ENCODE measurements around the gene KCNJ2.
A peak's percentile ranks its signal among the peaks of the same experiment; 100 is the strongest.

Gene KCNJ2

GRCh38 chr17:70134777-70135176 lies 34.6 kb upstream of the KCNJ2 start:
- no peak overlapping the region for H3K4me2 ChIP-seq (ENCODE audit: low read length)
- H3K4me1 ChIP-seq (ENCODE audit: low read length), result peaks cover 41% of the 10 kb centered on the region
- no peaks in the 10 kb centered on the region for H3K79me2 ChIP-seq (ENCODE audit: low read length)
- no peak overlapping the region for H3K4me3 ChIP-seq (ENCODE audit: low read length)
- TF ChIP-seq CTCF (IDR thresholded peaks at IDR 0.05; ENCODE audit: low read depth, low read length) (no peak), EZH2phosphoT487 (IDR thresholded peaks at IDR 0.05; ENCODE audit: low read depth) (no peak)
- no peaks in the 10 kb centered on the region for H3K36me3 ChIP-seq (replicated peaks; ENCODE audit: low read depth, low read length)
- no peak overlapping the region for H3K27ac ChIP-seq (ENCODE audit: low read length)
- H2AFZ ChIP-seq (ENCODE audit: low read depth, low read length), result no peak overlapping the region
- H3K9me3 ChIP-seq (ENCODE audit: insufficient read depth, low read length), result peaks cover 4% of the 10 kb centered on the region; the same call in 1 of the 2 replicates
- no peaks in the 10 kb centered on the region for H4K20me1 ChIP-seq (ENCODE audit: insufficient read depth, low read length)
- no peaks in the 10 kb centered on the region for H3K27me3 ChIP-seq (ENCODE audit: low read depth, low read length)
- H3K9ac ChIP-seq (ENCODE audit: low read length), result no peak overlapping the region

- TF ChIP-seq EZH2phosphoT487 (IDR thresholded peaks at IDR 0.05; ENCODE audit: low read depth) (no peak), CTCF (IDR thresholded peaks at IDR 0.05; ENCODE audit: low read depth, low read length) (no peak)
- Histone ChIP-seq H3K36me3 (replicated peaks; ENCODE audit: low read depth, low read length) (no peaks in the 10 kb centered on the region), H3K9ac (ENCODE audit: low read length) (peak overlapping the region; percentile 22; the same call in 1 of the 2 replicates), H3K79me2 (ENCODE audit: low read length) (no peaks in the 10 kb centered on the region), H3K9me3 (ENCODE audit: insufficient read depth, low read length) (peaks cover 4% of the 10 kb centered on the region; the same call in 1 of the 2 replicates), H3K27ac (ENCODE audit: low read length) (peak overlapping the region; percentile 94), H2AFZ (ENCODE audit: low read depth, low read length) (0 out of 2 replicates have a peak overlapping the region, but pooled peaks have one; percentile 13), H3K4me1 (ENCODE audit: low read length) (peaks cover 41% of the 10 kb centered on the region), H3K4me3 (ENCODE audit: low read length) (no peak overlapping the region), H3K27me3 (ENCODE audit: low read depth, low read length) (no peaks in the 10 kb centered on the region), H4K20me1 (ENCODE audit: insufficient read depth, low read length) (no peaks in the 10 kb centered on the region), H3K4me2 (ENCODE audit: low read length) (peak overlapping the region; percentile 17; the same call in 1 of the 2 replicates)
Measured at GRCh38 chr17:70136131-70136530, 33.2 kb upstream of the KCNJ2 start.

- peak overlapping the region; percentile 94 for H3K27ac ChIP-seq (ENCODE audit: low read length)
- H3K9me3 ChIP-seq (ENCODE audit: insufficient read depth, low read length), result peaks cover 4% of the 10 kb centered on the region; the same call in 1 of the 2 replicates
- TF ChIP-seq EZH2phosphoT487 (IDR thresholded peaks at IDR 0.05; ENCODE audit: low read depth), result no peak
- peak overlapping the region; percentile 78 for H3K9ac ChIP-seq (ENCODE audit: low read length)
- no peaks in the 10 kb centered on the region for H3K27me3 ChIP-seq (ENCODE audit: low read depth, low read length)
- peaks cover 41% of the 10 kb centered on the region for H3K4me1 ChIP-seq (ENCODE audit: low read length)
- no peaks in the 10 kb centered on the region for H4K20me1 ChIP-seq (ENCODE audit: insufficient read depth, low read length)
- peak overlapping the region; percentile 57 for H3K4me3 ChIP-seq (ENCODE audit: low read length)
- peak overlapping the region; percentile 61 for H3K4me2 ChIP-seq (ENCODE audit: low read length)
- no peaks in the 10 kb centered on the region for H3K36me3 ChIP-seq (replicated peaks; ENCODE audit: low read depth, low read length)
- H2AFZ ChIP-seq (ENCODE audit: low read depth, low read length), result peak overlapping the region; percentile 26; the same call in 1 of the 2 replicates
- H3K79me2 ChIP-seq (ENCODE audit: low read length), result no peaks in the 10 kb centered on the region
Measured at GRCh38 chr17:70137451-70138230, 31.7 kb upstream of the KCNJ2 start.

GRCh38 chr17:70138291-70138865 lies 31.0 kb upstream of the KCNJ2 start:
- H3K27ac ChIP-seq (ENCODE audit: low read length), result peak overlapping the region; percentile 94
- peak overlapping the region; percentile 78 for H3K9ac ChIP-seq (ENCODE audit: low read length)
- peaks cover 41% of the 10 kb centered on the region for H3K4me1 ChIP-seq (ENCODE audit: low read length)
- H4K20me1 ChIP-seq (ENCODE audit: insufficient read depth, low read length), result no peaks in the 10 kb centered on the region
- peak overlapping the region; percentile 61 for H3K4me2 ChIP-seq (ENCODE audit: low read length)
- peak overlapping the region; percentile 57; the same call in 1 of the 2 replicates for H3K4me3 ChIP-seq (ENCODE audit: low read length)
- no peak for TF ChIP-seq EZH2phosphoT487 (IDR thresholded peaks at IDR 0.05; ENCODE audit: low read depth)
- no peak for TF ChIP-seq CTCF (IDR thresholded peaks at IDR 0.05; ENCODE audit: low read depth, low read length)
- H2AFZ ChIP-seq (ENCODE audit: low read depth, low read length), result peak overlapping the region; percentile 26; the same call in 1 of the 2 replicates
- no peaks in the 10 kb centered on the region for H3K79me2 ChIP-seq (ENCODE audit: low read length)
- no peaks in the 10 kb centered on the region for H3K36me3 ChIP-seq (replicated peaks; ENCODE audit: low read depth, low read length)
- H3K27me3 ChIP-seq (ENCODE audit: low read depth, low read length), result no peaks in the 10 kb centered on the region
- no peaks in the 10 kb centered on the region for H3K9me3 ChIP-seq (ENCODE audit: insufficient read depth, low read length)
